HuH-7 (cell line): ENCODE measurements around the gene RBM47.
"Not testable (repeated sequence)": the region's sequence is repeated elsewhere in the genome, so short reads cannot be mapped to it uniquely, and the experiment has no call there.

Experiments
- DNase-seq: peaks from one replicate; pipeline ENCODE4 v3.0.0; 2011; ENCODE audit warnings: low spot score

Gene RBM47

DNA sequence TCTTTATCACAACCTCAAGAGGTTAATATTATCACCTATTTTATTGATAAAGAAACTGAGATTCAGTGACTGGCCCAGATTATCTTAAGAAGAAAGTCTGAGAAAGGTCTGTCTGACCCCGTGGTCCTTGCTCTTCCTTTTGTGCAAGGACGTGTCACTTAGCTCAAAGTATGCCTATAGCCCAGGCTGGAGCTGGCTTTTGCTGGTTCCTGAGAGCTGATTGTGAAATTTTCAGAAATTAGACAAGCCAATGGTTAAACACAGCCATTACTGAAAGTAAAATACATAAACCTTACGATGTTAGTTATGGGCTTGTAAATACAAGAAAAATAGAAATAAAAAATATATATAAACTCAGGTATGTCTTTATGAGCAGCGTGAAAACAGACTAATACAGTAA, 224.5 kb downstream of the RBM47 start:
- DNase-seq = no peak

- peak; percentile 43 for DNase-seq
Measured at GRCh38 chr4:40403081-40403480, 226.6 kb downstream of the RBM47 start.

- no peak for DNase-seq
Measured at GRCh38 chr4:40402556-40402955, 227.1 kb downstream of the RBM47 start.

- no peak for DNase-seq
Measured at GRCh38 chr4:40401631-40402030, 228.0 kb downstream of the RBM47 start.

DNA sequence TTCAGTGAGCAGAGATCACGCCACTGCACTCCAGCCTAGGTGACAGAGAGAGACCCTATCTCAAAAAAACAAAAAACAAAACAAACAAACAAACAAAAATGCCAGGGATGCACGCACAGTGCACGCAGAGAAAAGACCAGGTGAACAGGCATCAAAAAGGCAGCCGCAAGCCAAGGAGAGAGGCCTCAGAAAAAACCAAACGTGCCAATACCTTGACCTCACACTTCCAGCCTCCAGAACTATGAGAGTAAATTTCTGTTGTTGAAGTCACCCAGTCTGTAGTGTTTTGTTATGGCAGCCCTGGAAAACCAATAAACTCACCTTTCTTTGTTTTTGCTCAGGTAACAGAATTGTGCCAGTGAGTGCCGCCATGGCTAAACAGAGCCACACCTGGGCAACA, 228.6 kb downstream of the RBM47 start:
- no peak for DNase-seq

- no peak for DNase-seq
Measured at GRCh38 chr4:40399578-40399977, 230.1 kb downstream of the RBM47 start.

- peak; percentile 60 for DNase-seq
Measured at GRCh38 chr4:40395908-40396793, 233.5 kb downstream of the RBM47 start.

DNA sequence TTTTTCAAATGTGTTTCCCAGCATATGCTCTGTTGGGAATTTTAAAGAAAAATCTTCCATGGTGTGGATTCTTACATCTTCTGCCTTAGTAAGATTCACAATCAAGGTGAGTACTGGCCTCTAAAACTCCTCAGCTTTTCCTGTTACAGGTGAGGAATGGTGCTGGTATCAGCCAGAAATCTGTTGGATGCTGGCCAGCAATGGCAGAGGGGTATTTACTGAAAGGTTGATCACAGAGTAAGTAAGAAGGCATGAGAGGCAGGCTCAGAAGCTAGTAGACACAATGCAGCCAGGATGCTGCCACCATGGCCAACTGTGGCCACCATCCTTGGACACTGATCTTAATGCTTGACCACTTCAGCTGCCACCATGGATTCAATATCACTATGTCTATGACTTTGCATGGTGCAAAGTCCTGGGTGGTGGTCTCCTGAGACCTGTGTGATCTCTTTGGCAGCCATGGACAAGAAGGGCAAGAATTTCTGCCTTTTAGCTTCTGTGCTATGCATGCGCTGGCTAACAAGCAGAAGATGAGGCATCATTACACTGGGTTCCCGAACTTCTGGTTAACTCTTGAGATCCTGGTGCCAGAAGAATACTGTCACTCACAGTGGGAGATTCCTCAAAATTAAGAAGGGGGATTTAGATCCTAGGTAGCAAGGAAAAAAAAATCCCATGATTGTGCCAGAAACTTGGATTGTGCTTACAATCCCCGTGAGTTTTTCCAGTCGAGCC, 234.3 kb downstream of the RBM47 start:
- no peak for DNase-seq

GRCh38 chr4:40394236-40394635, 235.4 kb downstream of the RBM47 start:
- no peak for DNase-seq

- DNase-seq = not testable (repeated sequence)
Measured at GRCh38 chr4:40392241-40392640, 237.4 kb downstream of the RBM47 start.

DNA sequence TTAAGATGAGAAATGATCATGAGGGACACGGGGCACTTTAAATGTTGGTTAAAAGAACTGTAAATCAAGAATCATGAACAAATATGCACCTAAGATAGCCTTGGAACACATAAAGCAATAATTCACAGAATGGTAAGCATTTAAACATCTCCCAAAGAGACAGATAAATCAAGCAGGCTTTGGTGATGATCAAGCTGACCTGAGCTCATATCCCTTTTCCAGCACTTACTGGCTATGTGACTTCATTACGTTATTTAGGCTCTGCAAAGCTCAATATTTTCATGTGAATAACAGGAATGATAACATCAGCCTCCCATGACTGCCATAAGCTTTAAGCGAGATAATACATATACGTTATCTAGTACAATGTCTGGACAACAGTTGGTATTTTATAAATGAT, 239.7 kb downstream of the RBM47 start:
- no peak for DNase-seq

DNA sequence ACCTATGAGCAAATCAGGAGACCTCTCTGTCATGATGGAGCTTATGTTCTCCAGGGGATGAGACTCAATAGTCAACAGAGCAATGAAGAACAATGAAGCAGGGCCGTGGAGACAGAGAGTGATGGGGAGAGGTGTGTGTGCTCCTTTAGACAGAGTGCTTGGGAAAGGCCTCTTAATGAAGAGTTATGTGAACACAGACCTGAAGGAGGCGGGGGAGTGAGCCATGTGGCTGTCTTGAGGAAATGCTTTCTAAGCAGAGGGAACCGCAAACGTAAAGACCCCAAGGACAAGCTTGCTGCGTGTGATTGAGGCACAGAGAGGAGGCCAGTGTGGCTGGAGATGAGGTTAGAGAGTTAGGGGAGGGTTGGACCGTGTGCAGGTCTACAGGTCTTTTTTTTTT, 241.4 kb downstream of the RBM47 start:
- DNase-seq = no peak

- no peak for DNase-seq
Measured at GRCh38 chr4:40380647-40381046, 249.0 kb downstream of the RBM47 start.

- no peak for DNase-seq
Measured at GRCh38 chr4:40379248-40379647, 250.4 kb downstream of the RBM47 start.

GRCh38 chr4:40378619-40379018, 251.0 kb downstream of the RBM47 start:
- no peak for DNase-seq

- DNase-seq = no peak
Measured at GRCh38 chr4:40377512-40378365, 251.9 kb downstream of the RBM47 start.

GRCh38 chr4:40375620-40376019, 254.0 kb downstream of the RBM47 start:
- DNase-seq = no peak

DNA sequence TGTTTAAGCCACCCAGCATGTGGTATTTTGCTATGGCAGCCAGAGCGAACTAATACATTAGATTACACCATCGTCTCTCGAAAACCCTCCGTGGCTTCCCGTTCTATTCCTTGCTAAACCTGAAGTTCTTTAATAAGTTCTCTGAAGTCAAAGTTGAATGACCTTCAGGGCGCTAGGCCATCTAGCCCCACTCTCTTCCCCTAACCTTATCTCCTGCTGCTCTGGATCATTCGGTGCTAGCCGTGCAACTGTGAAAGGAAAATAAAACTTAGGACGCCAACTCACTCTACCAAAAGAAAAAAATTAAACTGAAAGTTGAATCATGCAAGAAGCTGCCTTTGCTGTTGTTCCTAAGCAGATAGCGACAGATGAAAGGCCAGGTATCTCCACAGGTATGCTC, 254.6 kb downstream of the RBM47 start:
- no peak for DNase-seq

DNA sequence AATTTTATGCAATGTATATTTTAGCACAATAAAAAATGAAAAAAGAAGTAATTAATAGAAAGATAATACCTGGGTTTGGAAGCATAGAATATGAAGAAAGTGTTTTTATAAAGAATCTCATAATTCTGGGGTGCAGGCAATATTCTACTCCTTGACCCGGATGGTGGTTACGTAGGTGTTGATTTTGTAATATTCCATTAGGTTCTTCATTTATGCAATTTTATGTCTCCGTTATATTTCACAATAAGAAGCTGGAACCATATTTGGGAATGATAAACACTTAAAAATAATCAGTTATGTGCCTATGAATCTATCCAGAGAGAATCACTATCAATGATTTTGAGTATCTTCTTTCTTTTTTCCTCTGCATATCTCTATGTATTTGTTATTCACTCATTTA, 256.0 kb downstream of the RBM47 start:
- no peak for DNase-seq
